GM18505 (cell line): Measurements from ENCODE around the gene ETS1.

ENCODE experiments used
- ATAC-seq: cut with Tn5 transposase; IDR thresholded peaks from one replicate; pipeline ENCODE4 v1.9.1; 2021; ENCODE audit not compliant: unreplicated experiment
- POLR2A ChIP-seq: IDR thresholded peaks from 4 replicates; pipeline ENCODE4 v1.6.1; 2011; ENCODE audit warnings: borderline replicate concordance; ENCODE audit not compliant: insufficient read depth, insufficient read length; ENCODE audit errors: extremely low read depth

The ETS1 gene

DNA sequence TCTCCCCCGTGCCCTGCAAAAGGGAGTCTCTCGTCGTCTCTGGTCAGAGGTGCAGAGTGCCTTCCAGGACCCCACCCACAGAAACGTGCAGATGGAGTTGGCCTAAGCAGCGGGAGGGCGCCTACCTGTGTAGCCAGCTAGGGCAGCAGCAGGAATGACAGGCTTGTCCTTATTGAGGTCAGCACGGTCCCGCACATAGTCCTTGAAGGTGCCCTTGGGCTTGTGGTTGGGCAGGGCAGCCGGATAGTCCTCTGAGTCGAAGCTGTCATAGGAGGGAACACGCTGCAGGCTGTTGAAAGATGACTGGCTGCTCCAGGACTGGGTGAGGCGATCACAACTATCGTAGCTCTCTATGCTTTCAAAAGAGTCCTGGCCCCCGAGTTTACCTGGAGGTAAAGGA lies 107.3 kb downstream of the ETS1 start:
- TF ChIP-seq POLR2A = no peak
- no peak for ATAC-seq

GRCh38 chr11:128479144-128479543 lies 108.2 kb downstream of the ETS1 start:
- TF ChIP-seq POLR2A = no peak
- ATAC-seq = no peak

DNA sequence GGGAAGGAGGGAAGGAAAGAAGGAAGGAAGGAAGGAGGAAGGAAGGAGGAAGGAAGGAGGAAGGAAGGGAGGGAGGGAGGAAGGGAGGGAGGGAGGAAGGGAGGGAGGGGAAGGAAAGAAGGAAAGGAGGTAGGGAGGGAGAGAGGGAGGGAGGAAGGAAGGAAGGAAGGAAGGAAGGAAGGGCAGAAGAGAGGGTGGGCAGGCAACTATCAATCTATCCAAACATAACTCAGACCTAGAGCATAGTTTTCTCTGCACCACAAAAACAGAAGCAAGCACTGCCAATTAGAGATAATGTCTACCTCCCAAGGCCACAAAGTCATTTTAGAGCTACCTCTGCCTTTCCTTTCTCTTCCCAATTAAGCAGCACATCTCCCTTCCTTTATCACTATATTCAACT lies 109.1 kb downstream of the ETS1 start:
- no peak for ATAC-seq
- TF ChIP-seq POLR2A = no peak

- TF ChIP-seq POLR2A = no peak
- no peak for ATAC-seq
These were observed 109.5 kb downstream of the ETS1 start for GRCh38 chr11:128477811-128478210.

DNA sequence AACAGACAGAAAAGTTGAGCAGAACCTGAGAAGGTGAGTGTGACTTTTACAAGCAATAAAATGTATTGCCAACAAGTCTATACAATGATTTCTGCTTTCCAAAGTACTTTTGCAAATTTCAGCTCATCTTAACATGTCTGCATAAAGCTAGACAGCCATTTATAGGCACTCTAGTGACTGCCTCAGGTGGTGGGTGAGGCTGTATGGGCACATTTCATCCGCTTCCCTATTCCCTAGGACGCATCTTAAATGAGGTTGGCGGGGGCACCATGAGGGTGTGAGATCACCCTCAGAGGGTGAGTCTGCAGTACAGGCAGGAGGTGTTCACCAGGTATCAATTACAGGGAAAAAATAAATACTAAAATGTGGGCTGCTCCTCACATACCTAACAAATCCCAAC lies 110.1 kb downstream of the ETS1 start:
- TF ChIP-seq POLR2A = no peak
- no peak for ATAC-seq

DNA sequence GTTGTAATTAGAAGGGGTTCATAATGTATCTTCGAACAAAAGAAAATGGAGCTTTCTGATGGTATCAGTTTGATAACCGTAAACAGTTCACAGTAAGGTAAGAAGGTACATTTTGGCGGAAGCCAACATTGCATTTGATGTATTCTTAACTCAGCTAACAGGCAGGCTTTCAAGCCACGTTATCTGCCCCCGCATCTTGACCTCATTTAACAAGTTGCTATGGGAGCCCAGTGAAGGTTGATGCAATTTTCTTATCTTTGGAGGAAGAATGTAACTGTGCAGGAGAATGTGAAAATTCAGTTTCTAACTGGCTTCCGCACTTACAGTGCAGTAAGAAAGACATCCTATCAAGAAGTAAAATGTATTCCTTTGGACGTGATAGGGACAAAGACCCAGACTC lies 110.6 kb downstream of the ETS1 start:
- no peak for TF ChIP-seq POLR2A

GRCh38 chr11:128476049-128476448 lies 111.3 kb downstream of the ETS1 start:
- no peak for ATAC-seq
- TF ChIP-seq POLR2A = no peak

More for the DNA sequence above, 110.6 kb downstream of the ETS1 start:
- ATAC-seq = no peak

GRCh38 chr11:128474036-128474874 lies 113.1 kb downstream of the ETS1 start:
- no peak for ATAC-seq
- TF ChIP-seq POLR2A = no peak

DNA sequence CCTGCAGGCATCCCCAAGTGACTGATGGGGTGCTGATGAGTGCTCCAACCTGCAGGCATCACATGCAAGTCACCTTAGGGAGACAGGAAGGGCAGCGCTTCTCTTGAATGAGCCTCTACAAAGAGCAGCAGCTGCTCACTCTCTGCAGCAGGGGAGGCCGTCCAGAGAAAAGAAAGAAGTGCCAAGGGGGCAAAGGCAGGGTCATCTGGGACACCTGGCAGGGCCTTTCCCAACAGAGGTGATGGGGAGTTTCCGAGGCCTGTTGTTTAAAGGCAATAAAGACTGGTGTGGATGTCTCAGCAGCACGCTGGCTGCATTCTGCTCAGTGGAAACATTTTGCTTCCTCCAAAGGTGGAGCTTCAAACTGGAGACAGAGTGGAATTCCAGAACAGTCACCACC lies 113.7 kb downstream of the ETS1 start:
- TF ChIP-seq POLR2A = no peak
- ATAC-seq = no peak

GRCh38 chr11:128472128-128473089 lies 114.9 kb downstream of the ETS1 start:
- peak; percentile 53 for ATAC-seq
- peak; percentile 47 for TF ChIP-seq POLR2A

- TF ChIP-seq POLR2A = peak; percentile 69
- peak; percentile 41 for ATAC-seq
These were observed 116.2 kb downstream of the ETS1 start for GRCh38 chr11:128471138-128471661.

DNA sequence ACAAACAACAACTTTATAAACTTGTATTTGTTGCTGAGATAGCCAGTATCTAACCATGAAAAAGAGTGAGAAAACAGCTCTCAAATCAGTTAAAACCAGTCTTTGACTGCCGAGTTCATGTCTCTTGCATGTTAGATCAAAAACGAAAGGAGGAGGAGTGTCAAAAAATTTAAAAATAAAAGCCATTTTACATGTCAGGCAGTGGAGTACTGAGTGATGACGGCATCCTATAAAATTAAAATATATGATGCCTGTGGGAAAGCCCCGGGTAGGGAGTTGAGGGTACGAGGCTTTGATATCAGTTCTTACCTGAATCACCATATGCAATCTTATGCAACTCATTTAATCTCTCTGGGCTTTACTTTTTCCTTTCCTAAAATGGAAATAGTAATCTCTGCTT lies 117.3 kb downstream of the ETS1 start:
- no peak for TF ChIP-seq POLR2A
- no peak for ATAC-seq

GRCh38 chr11:128469220-128469619 lies 118.1 kb downstream of the ETS1 start:
- TF ChIP-seq POLR2A = no peak
- peak; percentile 44 for ATAC-seq
